HepG2 (cell line): ENCODE results near the gene CRKL. TPM values are rescaled to one million over a fixed set of nuclear protein-coding genes. Genes with fewer than 3 reads are reported as not detected.

Experiments used
- FOXA1 ChIP-seq, 2 experiments: fragments of 450-650 bp in 1 of 2; sonication (generic) in 1 of 2; formaldehyde crosslinking in 1 of 2; IDR thresholded peaks; 2 replicates each; pipeline versions ENCODE4 v1.4.0 to v1.6.1; 2016 to 2020; ENCODE audit warnings: missing genetic modification reagents in 1 of 2
- GATA4 ChIP-seq: sonication (generic); IDR thresholded peaks from 2 replicates; pipeline ENCODE4 v1.6.1; 2016; ENCODE audit warnings: antibody characterized with exemption, low read depth, borderline replicate concordance
- GTF3A ChIP-seq: sonication (generic); formaldehyde crosslinking; conservative IDR thresholded peaks from 2 replicates; pipeline ENCODE4 v1.4.0; 2020; ENCODE audit warnings: mild to moderate bottlenecking, missing genetic modification reagents
- MYC ChIP-seq: sonication (generic); formaldehyde crosslinking; IDR thresholded peaks from 2 replicates; pipeline ENCODE4 v1.9.0; 2021; ENCODE audit warnings: missing genetic modification reagents, borderline replicate concordance
- NFKBIZ ChIP-seq: IDR thresholded peaks from 2 replicates; pipeline ENCODE4 v1.6.1; 2018; ENCODE audit warnings: missing genetic modification reagents, missing compliant biosample characterization
- NONO ChIP-seq, 2 experiments: fragments of 450-650 bp in 1 of 2; sonication (generic) in 1 of 2; formaldehyde crosslinking in 1 of 2; IDR thresholded peaks in 1 of 2; conservative IDR thresholded peaks in 1 of 2; 2 replicates each; pipeline versions ENCODE4 v1.6.1 to v1.8.0; 2017 to 2022; ENCODE audit warnings: mild to moderate bottlenecking in 1 of 2, missing genetic modification reagents in 1 of 2, moderate library complexity in 1 of 2
- NR2F1 ChIP-seq, 2 experiments: fragments of 450-650 bp in 1 of 2; formaldehyde crosslinking in 1 of 2; IDR thresholded peaks; 2 replicates each; pipeline versions ENCODE4 v1.5.0 to v1.6.1; 2016 to 2020; ENCODE audit warnings: mild to moderate bottlenecking in 1 of 2, missing compliant biosample characterization in 1 of 2, missing genetic modification reagents in 1 of 2, moderate library complexity in 1 of 2
- PITX1 ChIP-seq: sonication (generic); formaldehyde crosslinking; IDR thresholded peaks from 2 replicates; pipeline ENCODE4 v1.5.1; 2020; ENCODE audit warnings: mild to moderate bottlenecking, missing genetic modification reagents
- SNAPC4 ChIP-seq: sonication (generic); formaldehyde crosslinking; IDR thresholded peaks from 2 replicates; pipeline ENCODE4 v1.4.0; 2020; ENCODE audit warnings: mild to moderate bottlenecking, missing genetic modification reagents
- STAT5B ChIP-seq: sonication (generic); formaldehyde crosslinking; IDR thresholded peaks from 2 replicates; pipeline ENCODE4 v1.4.0; 2020; ENCODE audit warnings: missing genetic modification reagents
- YY1 ChIP-seq: IDR thresholded peaks from 2 replicates; pipeline ENCODE4 v1.6.1; 2011; ENCODE audit warnings: low read length, low read depth, moderate library complexity, mild to moderate bottlenecking; ENCODE audit not compliant: insufficient read depth, insufficient replicate concordance
- ZBTB1 ChIP-seq: sonication (generic); formaldehyde crosslinking; IDR thresholded peaks from 2 replicates; pipeline ENCODE4 v1.4.0; 2020; ENCODE audit warnings: missing genetic modification reagents, borderline replicate concordance
- ZC3H13 ChIP-seq: sonication (generic); formaldehyde crosslinking; IDR thresholded peaks from 2 replicates; pipeline ENCODE4 v1.8.1; 2023; ENCODE audit warnings: mild to moderate bottlenecking, missing genetic modification reagents, moderate library complexity
- ZFP36L2 ChIP-seq: sonication (generic); formaldehyde crosslinking; IDR thresholded peaks from 2 replicates; pipeline ENCODE4 v1.4.0; 2020; ENCODE audit warnings: missing genetic modification reagents
- ZKSCAN1 ChIP-seq: fragments of 150-350 bp; IDR thresholded peaks from 2 replicates; pipeline ENCODE4 v1.6.1; 2014; ENCODE audit warnings: low read length
- ZNF101 ChIP-seq: sonication (generic); formaldehyde crosslinking; IDR thresholded peaks from 2 replicates; pipeline ENCODE4 v1.4.0; 2020; ENCODE audit warnings: mild to moderate bottlenecking, low read depth, missing genetic modification reagents, borderline replicate concordance
- ZNF280B ChIP-seq: sonication (generic); formaldehyde crosslinking; IDR thresholded peaks from 2 replicates; pipeline ENCODE4 v1.5.0; 2020; ENCODE audit warnings: missing genetic modification reagents, mild to moderate bottlenecking, borderline replicate concordance
- ZNF558 ChIP-seq: sonication (generic); formaldehyde crosslinking; IDR thresholded peaks from 2 replicates; pipeline ENCODE4 v1.9.0; 2022; ENCODE audit warnings: mild to moderate bottlenecking, missing genetic modification reagents, borderline replicate concordance
- ZNF564 ChIP-seq: sonication (generic); formaldehyde crosslinking; IDR thresholded peaks from 2 replicates; pipeline ENCODE4 v1.8.1; 2023; ENCODE audit warnings: mild to moderate bottlenecking, missing genetic modification reagents
- ZNF616 ChIP-seq: sonication (generic); formaldehyde crosslinking; IDR thresholded peaks from 2 replicates; pipeline ENCODE4 v1.5.0; 2020; ENCODE audit warnings: low read depth, mild to moderate bottlenecking, missing genetic modification reagents
- polyA plus RNA-seq, 8 experiments: library from polyadenylated mRNA; depleted of rRNA in 3 of 8; stranded (reverse) in 7 of 8; unstranded in 1 of 8; fragments of >200 nt; fragmentation: Illumina TruSeq in 4 of 8; extraction: Trizol in 4 of 8; gene quantifications; 2 replicates each; pipeline versions ENCODE4 v1.2.1 to v1.2.3, GENCODE V29; 2011 to 2016; ENCODE audit warnings: low read depth in 4 of 8, missing spikeins in 1 of 8, mixed read lengths in 1 of 8; ENCODE audit not compliant: insufficient read depth in 1 of 8
- total RNA-seq, 5 experiments: library from RNA; depleted of rRNA; stranded (reverse); fragments of >200 nt; fragmentation: Illumina TruSeq; extraction: Trizol; gene quantifications; 2 replicates each; pipeline ENCODE4 v1.2.3, GENCODE V29; 2016; ENCODE audit warnings: low read depth in 1 of 5
- TF ChIP-seq, protein P1 (sequence below): sonication (generic); formaldehyde crosslinking; IDR thresholded peaks from 2 replicates; pipeline ENCODE4 v1.8.1; 2023; ENCODE audit warnings: missing genetic modification reagents, inconsistent platforms, borderline replicate concordance

CRKL gene
- total and polyA plus RNA-seq, 2 of the 13 experiments (the other 11 are each of a cell fraction or from before 2014, with no cell fraction given), result 37.4 to 60.6 TPM

DNA sequence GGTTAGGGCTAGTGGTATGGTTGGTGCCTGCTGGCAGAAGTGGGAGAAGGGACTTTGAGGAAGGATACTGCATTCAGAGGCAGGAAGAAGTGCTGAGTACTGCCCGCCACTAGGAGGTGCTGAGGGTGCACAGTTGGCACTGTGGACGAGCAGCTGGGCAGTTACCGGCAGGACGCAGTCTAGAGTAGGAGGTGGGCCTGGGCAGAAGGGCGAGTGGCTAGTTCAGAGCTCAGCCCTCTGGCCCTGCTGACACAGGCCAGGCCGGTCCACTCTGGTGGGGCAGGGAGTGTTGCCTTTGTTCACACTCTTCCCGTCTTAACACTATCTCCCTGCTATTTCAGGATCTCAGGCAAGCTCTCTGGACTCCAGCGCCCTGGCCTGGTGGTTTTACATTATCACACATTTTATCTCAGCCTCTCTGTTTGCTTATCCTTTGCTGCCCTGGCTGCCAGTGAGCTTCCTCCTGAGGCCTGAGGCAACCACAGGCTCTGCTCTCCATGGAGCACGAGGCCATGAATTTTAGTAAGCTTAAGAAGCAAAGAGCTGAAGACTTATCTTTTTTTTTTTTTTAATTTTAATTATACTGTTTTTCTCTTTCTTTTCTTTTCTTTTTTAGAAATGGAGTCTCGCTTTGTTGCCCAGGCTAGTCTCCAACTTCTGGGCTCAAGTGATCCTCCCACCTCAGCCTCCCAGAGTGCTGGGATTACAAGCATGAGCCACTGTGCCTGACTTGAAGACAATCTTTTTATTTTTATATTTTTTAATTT lies 31.5 kb upstream of the CRKL start (continued):
- 0 out of 2 replicates have a peak, but pooled peaks have one; percentile 47 for TF ChIP-seq PITX1 (CRISPR knock-in tag)
- TF ChIP-seq NFKBIZ (CRISPR knock-in tag), result no peak; the same call in 1 of the 2 replicates
- no peak for TF ChIP-seq ZNF101
- no peak for TF ChIP-seq ZFP36L2 (CRISPR knock-in tag)
- no peak for TF ChIP-seq NR2F1 (CRISPR knock-in tag; IDR thresholded peaks at IDR 0.05)
- no peak for TF ChIP-seq ZC3H13 (CRISPR knock-in tag)
- no peak for TF ChIP-seq ZNF616 (CRISPR knock-in tag)
- no peak for TF ChIP-seq STAT5B
- no peak for TF ChIP-seq ZKSCAN1
- TF ChIP-seq, protein P1, sequence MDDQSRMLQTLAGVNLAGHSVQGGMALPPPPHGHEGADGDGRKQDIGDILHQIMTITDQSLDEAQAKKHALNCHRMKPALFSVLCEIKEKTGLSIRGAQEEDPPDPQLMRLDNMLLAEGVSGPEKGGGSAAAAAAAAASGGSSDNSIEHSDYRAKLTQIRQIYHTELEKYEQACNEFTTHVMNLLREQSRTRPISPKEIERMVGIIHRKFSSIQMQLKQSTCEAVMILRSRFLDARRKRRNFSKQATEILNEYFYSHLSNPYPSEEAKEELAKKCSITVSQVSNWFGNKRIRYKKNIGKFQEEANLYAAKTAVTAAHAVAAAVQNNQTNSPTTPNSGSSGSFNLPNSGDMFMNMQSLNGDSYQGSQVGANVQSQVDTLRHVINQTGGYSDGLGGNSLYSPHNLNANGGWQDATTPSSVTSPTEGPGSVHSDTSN (CRISPR knock-in tag), result no peak
- no peak for TF ChIP-seq NONO (IDR thresholded peaks at IDR 0.05)
- TF ChIP-seq NONO (CRISPR knock-in tag; conservative IDR thresholded peaks at IDR 0.05), result peak; percentile 88; the same call in 1 of the 2 replicates
- no peak for TF ChIP-seq SNAPC4 (CRISPR knock-in tag)
- TF ChIP-seq ZNF564 (CRISPR knock-in tag), result no peak
- no peak for TF ChIP-seq ZNF280B
- TF ChIP-seq ZNF558 (CRISPR knock-in tag), result no peak
- TF ChIP-seq FOXA1 (IDR thresholded peaks at IDR 0.05), result no peak
- TF ChIP-seq FOXA1 (CRISPR knock-in tag; IDR thresholded peaks at IDR 0.05), result peak; percentile 6; the same call in 1 of the 2 replicates
- TF ChIP-seq MYC, result peak; percentile 54; the same call in 1 of the 2 replicates
- no peak for TF ChIP-seq GATA4
- TF ChIP-seq GTF3A (CRISPR knock-in tag), result no peak
- peak; percentile 44 for TF ChIP-seq YY1
- no peak for TF ChIP-seq ZBTB1 (CRISPR knock-in tag)
